Measurements from ENCODE around the gene ANO2.
"Not testable (repeated sequence)": the region's sequence is repeated elsewhere in the genome, so short reads cannot be mapped to it uniquely, and the experiment has no call there.

ANO2 gene

GRCh38 chr12:5887819-5888218 is 57.2 kb downstream of the ANO2 start:
- DNase-seq (ENCODE audit: low read depth): not testable (repeated sequence)

- DNase-seq (ENCODE audit: low read depth): no peak
Observed at GRCh38 chr12:5884866-5885265, 60.2 kb downstream of the ANO2 start.

- no peak for DNase-seq (ENCODE audit: low read depth)
Observed at GRCh38 chr12:5884285-5884684, 60.8 kb downstream of the ANO2 start.

- DNase-seq (ENCODE audit: low read depth): no peak
Observed at GRCh38 chr12:5882511-5883190, 62.4 kb downstream of the ANO2 start.

GRCh38 chr12:5881666-5882065 is 63.4 kb downstream of the ANO2 start:
- DNase-seq (ENCODE audit: low read depth): no peak

- DNase-seq (ENCODE audit: low read depth): no peak
Observed at GRCh38 chr12:5881101-5881606, 63.9 kb downstream of the ANO2 start.

- no peak for DNase-seq (ENCODE audit: low read depth)
Observed at GRCh38 chr12:5875851-5876250, 69.2 kb downstream of the ANO2 start.

- no peak for DNase-seq (ENCODE audit: low read depth)
Observed at GRCh38 chr12:5874514-5874913, 70.5 kb downstream of the ANO2 start.

- no peak for DNase-seq (ENCODE audit: low read depth)
Observed at GRCh38 chr12:5873281-5873919, 71.7 kb downstream of the ANO2 start.

GRCh38 chr12:5872745-5873144 is 72.3 kb downstream of the ANO2 start:
- DNase-seq (ENCODE audit: low read depth): no peak

GRCh38 chr12:5871741-5872140 is 73.3 kb downstream of the ANO2 start:
- DNase-seq (ENCODE audit: low read depth): no peak

GRCh38 chr12:5870183-5870582 is 74.9 kb downstream of the ANO2 start:
- no peak for DNase-seq (ENCODE audit: low read depth)

GRCh38 chr12:5868625-5869295 is 76.3 kb downstream of the ANO2 start:
- no peak for DNase-seq (ENCODE audit: low read depth)

- no peak for DNase-seq (ENCODE audit: low read depth)
Observed at GRCh38 chr12:5865397-5865796, 79.7 kb downstream of the ANO2 start.

- DNase-seq (ENCODE audit: low read depth): no peak
Observed at GRCh38 chr12:5864972-5865371, 80.1 kb downstream of the ANO2 start.

GRCh38 chr12:5864301-5864700 is 80.8 kb downstream of the ANO2 start:
- DNase-seq (ENCODE audit: low read depth): no peak

- no peak for DNase-seq (ENCODE audit: low read depth)
Observed at GRCh38 chr12:5861416-5861815, 83.6 kb downstream of the ANO2 start.

- no peak for DNase-seq (ENCODE audit: low read depth)
Observed at GRCh38 chr12:5856692-5857091, 88.4 kb downstream of the ANO2 start.

GRCh38 chr12:5846950-5847349 is 98.1 kb downstream of the ANO2 start:
- no peak for DNase-seq (ENCODE audit: low read depth)

- no peak for DNase-seq (ENCODE audit: low read depth)
Observed at GRCh38 chr12:5840944-5841343, 104.1 kb downstream of the ANO2 start.

GRCh38 chr12:5830111-5830510 is 114.9 kb downstream of the ANO2 start:
- DNase-seq (ENCODE audit: low read depth): no peak

- DNase-seq (ENCODE audit: low read depth): no peak
Observed at GRCh38 chr12:5827591-5827990, 117.5 kb downstream of the ANO2 start.

GRCh38 chr12:5825761-5826160 is 119.3 kb downstream of the ANO2 start:
- not testable (repeated sequence) for DNase-seq (ENCODE audit: low read depth)

Measured in T follicular helper cell (primary cell).